Stimulated activated CD8-positive, alpha-beta memory T cell treated with anti-CD3 and anti-CD28 coated beads, Interleukin-12 subunit alpha, Interleukin-12 subunit beta, amount 100 ng/mL, for 24 hours (primary cell): Measurements from ENCODE around the gene GIMAP1.

Experiments
- DNase-seq: peaks from one replicate; pipeline ENCODE4 v3.0.0-alpha.2; 2020; ENCODE audit errors: extremely low read depth

The GIMAP1 gene

GRCh38 chr7:150748376-150748775 is 32.0 kb downstream of the GIMAP1 start:
- DNase-seq: no peak

DNA sequence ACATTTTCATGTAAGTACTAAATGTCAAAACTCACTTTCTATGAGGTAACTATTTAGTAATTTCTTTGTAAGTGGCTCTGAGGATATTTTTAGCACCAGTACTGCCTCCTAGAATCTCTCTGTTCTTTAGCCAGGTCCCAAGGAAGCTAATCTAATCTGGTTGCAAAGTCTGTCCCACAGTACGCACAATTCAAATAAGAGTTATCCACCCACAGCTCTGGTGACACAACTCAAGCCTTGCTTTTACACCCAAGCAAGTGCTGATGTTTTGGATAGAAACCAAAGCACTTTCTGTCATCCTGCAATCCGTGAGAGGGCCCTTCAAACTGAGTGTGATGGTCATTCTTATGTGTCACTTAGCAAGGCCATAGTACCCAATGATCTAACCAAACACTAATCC is 35.3 kb downstream of the GIMAP1 start:
- DNase-seq: no peak

DNA sequence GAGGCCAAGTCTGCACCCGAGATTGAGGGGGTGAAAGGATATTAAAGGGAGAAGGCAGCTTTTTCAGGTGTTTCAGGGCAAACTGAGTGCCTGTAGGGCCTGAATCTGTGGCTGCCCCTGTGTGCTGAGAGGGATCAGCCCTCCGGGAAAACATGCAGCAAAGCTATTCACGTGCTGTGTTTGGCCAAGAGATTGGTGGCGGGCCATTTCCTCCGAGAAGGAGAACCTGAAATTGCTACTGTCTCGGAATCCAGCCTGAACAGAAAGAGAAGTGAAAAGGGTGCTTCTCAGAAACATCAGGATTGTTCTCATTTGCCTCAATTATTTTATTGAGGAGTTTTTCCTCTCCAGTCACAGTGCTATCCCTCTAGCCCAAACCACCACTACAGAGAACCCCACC is 36.8 kb downstream of the GIMAP1 start:
- DNase-seq: no peak

DNA sequence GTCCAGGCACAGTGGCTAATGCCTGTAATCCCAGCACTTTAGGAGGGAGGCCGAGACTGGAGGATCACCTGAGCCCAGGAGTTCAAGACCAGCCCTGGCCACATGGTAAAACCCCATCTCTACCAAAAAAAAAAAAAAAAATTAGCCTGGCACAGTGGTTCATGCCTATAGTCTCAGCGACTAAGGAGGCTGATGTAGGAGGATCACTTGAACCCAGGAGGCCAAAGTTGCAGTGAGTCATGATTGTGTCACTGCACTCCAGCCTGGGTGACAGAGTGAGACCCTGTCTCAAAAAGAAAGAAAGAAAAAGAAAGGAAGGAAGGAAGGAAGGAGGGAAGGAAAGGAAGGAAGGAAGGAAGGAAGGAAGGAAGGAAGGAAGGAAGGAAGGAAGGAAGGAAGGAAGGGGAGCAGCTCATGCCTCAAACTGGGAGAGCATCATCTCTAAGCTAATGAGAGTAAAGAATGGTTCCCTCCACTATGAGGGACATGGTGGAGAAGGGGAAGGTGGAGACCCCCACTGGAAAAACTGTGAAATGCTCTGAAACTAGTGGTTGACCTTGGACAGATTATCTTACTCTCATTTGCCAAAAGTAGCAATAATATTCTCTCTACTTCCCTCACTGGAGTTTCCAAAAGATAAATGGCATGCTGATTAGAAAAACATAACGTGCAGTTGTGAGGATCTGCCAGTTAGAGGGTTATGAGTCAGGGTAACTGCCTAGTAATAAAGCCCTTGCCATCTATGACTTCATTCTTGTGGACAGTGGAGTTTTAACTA is 37.6 kb downstream of the GIMAP1 start:
- DNase-seq: no peak

- DNase-seq: no peak
These were observed 38.5 kb downstream of the GIMAP1 start for GRCh38 chr7:150754951-150755350.

DNA sequence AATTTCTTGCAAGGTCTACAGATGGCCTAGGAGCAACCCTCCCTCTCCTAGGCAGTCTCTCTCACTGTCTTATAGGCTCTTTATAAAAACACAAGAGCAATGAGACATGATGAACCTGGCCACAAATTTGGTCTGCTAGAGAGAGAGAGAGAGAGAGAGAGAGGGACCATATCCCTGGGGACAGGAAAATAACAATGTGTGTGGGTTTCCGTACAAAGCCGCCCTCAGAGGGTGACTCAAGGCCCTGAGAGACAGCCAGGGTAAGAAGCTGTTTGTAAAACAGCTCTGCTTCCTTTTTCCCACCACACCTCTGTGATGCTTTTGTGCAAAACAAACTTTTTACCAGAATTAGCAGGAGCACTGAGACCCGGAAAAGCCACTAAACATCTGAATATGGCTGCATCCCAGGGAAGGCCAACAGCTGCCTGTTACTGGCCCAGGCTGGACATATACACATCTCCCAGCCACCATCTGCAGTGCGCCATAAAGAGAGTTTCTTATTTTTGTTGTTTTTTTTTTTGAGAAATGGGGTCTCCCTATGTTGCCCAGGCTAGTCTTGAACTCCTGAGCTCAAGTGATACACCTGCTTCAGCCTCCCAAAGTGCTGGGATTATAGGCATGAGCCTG is 39.2 kb downstream of the GIMAP1 start:
- peak; percentile 45 for DNase-seq

DNA sequence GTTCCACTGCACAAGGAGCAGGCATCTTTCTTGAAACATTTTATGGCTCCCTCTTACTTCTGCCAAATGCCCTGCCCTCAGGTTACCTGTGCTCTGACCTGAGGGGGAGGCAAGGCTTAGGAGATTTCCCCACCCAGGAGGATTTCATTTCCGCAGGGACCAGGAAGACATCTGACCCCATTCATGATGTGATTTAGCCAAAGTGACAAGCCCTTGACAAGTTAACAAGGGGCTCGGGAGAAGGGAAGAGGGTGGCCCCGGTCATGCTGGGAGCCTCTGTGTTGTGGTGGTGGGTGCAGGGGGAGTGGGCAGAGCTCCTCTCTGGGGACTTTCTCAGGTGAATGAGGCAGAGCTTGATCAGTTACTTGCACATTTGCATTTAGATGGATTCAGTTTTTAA is 39.8 kb downstream of the GIMAP1 start:
- no peak for DNase-seq

- no peak for DNase-seq
These were observed 40.4 kb downstream of the GIMAP1 start for GRCh38 chr7:150756858-150757257.

GRCh38 chr7:150759479-150759878 is 43.1 kb downstream of the GIMAP1 start:
- no peak for DNase-seq

DNA sequence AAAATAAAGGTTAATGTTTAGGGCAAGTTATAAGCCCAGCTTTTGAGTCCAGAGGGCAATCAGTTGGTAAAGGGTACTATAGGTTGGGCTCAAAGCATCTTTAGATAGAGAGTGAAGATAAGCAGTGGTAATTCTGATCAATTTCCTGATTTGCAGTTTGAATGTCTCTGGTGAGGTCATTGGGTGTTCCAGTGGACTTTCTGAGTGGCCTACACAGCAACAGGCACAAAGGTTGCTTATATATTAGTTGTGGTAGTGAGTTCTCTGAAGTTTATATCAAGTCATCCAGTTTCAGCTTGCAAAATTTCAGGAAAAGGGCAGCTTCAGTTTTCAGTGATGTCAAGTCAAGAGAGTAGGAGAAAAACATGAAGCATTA is 49.9 kb downstream of the GIMAP1 start:
- no peak for DNase-seq

DNA sequence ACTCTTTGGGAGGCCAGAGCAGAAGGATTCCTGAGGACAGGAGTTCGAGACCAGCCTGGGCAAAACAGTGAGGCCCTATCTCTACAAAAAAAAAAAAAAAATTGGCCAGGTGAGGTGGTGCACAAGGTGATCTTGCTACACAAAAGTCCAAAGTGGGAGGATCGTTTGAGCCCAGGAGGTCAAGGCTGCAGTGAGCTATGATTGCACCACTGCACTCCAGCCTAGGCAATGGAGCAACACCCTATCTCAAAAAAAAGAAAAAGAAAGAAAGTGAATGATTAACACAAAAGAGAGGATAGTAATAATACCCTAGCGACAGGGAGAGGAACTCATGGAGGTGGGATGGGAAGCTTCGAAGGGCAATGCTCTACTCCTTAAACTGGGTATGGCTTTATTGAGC is 53.4 kb downstream of the GIMAP1 start:
- no peak for DNase-seq
